Stimulated activated naive CD8-positive, alpha-beta T cell treated with anti-CD3 and anti-CD28 coated beads, Interleukin-15, Interleukin-2, amounts not matched to agents 100 U/mL and 50 U/mL, for 24 hours (primary cell): ENCODE data around the gene THEM4.
"Not testable (repeated sequence)": the region's sequence is repeated elsewhere in the genome, so short reads cannot be mapped to it uniquely, and the experiment has no call there.

ENCODE experiments used
- ATAC-seq: fragments of 150-1000 bp; cut with Tn5 transposase; one replicate; pipeline ENCODE4 v1.10.0; 2021
- DNase-seq: peaks from one replicate; pipeline ENCODE4 v3.0.0; 2021

Gene THEM4

DNA sequence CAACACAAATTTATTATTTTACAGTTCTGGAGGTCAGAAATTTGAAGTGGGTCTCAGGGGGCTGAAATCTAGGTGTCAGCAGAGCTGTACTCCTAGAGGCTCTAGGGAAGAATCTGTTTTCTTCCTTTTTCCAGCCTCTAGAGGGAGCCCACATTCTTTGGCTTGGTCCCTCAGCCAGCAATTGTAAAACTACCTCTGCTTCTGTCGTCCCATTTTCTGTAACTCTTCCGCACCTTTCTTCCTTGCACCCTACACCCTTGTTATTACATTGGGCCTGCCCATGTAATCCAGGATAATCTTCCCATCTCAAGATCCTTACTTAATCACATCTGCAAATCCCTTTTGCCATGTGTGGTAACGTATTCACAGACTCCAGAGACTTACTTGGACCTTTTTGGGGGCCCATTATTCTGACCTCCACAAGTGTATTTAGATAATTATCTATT is 24.8 kb upstream of the THEM4 start:
- DNase-seq = peak; percentile 47

DNA sequence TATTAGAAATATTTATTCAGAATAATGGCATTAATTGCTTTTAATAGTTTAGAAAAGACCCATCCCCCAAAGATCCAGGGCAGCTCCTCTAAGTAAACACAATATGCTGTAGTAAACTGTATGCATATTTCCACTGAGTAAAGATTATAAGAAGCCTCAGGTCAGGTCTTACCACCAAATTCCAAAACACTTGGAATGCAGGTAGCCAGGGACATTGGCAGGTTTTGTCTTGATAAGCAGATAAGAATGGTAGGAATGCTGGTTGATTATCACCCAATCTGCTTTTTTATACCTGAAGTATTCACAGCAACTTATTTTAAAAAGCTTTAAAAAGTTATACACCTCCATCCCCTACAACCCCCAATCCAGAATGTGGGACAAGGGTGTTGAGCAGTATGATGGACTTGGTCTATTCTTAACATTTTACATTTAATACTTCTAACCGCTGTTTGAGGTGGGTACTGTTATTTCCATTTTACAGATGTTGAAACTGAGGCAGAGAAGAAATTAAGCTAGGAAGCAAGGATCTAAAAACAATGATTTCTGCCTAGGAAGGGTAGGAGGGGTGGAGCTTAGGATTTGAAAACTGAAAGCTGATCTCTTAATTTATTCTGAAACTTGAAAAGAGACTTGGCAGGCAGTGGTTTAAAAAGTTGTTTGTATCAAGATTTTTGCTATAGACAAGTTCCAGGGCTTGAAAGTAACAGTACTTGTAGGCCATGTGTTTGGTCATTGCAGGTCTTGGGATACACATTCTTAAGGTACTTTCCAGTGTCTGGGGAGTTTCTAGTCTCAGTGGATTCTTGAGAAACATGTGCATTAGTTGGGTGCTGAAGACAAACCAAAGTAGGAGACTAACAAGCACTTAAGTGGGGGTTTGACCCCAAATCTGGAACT is 15.6 kb upstream of the THEM4 start:
- DNase-seq = no peak
- ATAC-seq = peak; percentile 43

More for the DNA sequence above, 24.8 kb upstream of the THEM4 start:
- peak; percentile 75 for ATAC-seq

DNA sequence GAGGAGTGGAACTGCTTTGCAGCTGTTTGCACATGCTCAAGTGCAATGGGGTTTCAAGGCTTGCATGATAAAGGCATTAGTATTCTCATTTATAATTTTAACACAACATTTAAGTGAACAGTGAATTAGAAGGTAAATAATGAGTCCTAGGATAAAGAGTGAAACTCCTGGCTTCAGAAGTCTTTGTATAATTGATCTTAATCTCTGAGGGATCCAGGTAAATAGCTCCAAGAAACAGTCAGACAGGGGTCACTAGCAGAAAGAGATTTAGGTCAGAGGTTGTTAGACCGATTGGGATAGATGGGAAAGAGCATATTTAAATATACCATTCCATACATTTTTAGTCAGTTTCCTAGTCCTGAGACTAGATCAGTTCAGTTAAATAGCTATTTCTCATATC is 14.1 kb upstream of the THEM4 start:
- ATAC-seq (no peak), DNase-seq (no peak)

DNA sequence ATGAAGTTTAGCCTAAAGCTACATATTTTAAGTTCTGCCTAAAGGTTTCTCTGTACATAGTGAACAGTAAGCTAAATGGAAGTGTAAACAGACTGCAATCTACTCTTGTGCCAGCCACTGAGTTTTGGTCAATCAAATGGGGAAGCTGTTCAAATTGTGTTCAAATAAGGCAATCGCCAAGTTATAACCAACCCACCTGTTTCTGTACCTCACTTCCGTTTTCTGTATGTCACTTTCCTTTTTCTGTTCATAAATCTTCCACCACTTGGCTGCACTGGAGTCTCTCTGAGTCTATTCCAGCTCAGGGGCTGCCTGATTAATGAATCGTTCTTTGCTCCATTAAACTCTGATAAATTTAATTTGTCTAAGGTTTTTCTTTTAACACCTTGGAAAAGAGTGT is 10.8 kb upstream of the THEM4 start:
- DNase-seq (no peak), ATAC-seq (no peak)

DNA sequence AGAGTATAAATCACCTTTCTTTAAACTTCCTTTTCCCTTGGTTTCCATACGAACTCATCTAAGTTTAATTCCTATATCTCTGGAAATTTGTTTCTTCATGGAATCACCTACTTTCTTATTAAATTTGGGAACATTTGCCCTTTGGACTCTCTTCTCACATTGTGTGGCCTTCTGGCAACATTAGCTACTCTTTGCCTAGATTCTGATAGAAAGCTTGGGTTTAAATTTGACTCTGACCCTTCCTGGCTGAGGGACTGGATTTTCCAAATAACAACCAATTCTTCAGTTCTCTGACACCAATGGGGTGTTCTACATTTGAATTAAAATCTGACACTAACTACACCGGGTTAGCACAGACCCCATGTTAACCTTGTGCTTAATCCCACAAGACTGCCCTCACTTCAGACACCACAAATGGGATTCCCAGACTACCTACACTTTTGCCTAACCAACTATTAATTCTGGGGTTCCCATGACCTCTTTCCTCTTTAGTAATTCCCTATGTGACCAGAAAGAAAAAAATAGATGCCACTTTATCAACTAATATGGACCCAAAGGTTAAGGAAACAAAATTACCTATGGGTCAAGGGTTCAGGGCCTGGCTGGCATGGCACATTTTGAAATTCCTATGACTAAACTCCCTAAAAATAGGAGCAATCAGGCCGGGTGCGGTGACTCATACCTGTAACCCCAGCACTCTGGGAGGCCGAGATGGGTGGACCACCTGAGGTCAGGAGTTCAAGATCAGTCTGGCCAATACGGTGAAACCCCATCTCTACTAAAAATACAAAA is 9.7 kb upstream of the THEM4 start:
- DNase-seq (no peak), ATAC-seq (no peak)

DNA sequence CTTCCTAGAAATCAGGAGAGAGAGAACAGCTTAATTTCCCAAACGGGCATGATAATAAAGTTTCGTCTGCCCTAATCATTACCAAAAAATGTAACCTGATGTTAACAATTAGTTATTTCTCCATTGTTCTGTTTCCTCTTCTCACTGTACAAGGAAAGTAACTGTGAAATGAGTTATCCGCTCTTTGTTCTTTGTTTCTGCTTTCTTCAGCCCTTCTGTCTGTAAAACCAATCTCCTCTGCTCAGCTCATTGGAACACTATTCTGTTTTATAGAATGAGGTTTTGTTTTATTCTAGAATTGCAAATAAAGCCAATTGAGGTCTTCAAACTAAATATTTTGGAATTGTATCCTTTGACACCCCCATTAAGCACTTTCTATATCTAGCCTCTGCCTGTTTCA is 8.8 kb upstream of the THEM4 start:
- ATAC-seq (no peak), DNase-seq (no peak)

DNA sequence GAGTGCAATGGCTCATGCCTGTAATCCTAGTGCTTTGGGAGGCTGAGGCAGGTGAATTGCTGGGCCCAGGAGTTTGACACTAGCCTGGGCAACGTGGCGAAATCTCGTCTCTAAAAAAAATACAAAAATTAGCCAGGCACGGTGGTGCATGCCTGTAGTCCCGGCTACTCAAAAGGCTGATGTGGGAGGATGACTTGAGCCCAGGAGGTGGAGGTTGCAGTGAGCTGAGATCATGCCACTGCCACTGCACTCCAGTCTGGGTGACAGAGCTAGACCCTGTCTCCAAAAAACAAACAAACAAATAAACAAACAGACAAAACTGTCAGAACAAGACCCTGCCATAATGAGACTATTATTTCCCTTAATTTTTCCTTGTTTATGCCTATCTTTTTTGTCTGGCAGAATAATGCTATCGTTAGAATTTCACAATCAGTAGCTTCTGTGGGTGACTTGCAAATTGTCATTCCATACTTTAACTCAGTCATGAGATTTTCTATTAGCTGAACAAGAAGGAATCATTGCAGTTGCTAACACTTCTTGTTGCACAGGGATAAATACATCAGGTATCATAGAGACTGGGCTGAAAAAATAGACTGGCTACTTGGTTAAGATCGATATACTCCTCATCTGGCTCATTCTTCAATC is 7.5 kb upstream of the THEM4 start:
- ATAC-seq (no peak), DNase-seq (no peak)

DNA sequence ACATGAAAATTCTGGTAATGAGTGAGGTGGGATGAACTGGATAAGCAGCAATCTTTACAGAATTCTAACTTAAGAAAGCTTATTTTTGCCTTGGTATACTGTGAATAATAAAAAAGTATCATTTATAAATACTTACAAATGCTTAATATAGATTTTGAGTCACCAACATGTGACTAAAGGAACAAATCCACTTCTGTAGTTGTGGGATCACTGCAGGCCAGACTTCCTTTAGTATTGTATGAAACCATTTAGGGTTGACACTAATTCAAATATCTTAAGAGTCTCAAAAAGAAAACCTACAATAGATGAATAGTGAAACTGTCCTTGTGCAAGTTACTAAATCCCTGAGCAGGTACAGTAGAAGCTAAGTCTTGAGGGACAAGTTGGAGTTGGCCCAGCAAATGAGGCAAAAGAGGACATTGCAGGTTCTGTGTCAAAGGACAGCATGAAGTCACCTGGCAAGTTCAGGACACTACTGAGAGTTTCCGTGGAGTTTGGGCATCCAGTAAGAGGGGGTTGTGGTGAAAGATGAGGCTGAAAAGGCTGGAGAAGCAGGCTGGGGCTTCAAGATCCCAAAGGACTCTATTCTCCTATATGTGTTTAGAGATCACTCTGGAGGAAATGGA is 5.9 kb upstream of the THEM4 start:
- ATAC-seq = no peak

DNA sequence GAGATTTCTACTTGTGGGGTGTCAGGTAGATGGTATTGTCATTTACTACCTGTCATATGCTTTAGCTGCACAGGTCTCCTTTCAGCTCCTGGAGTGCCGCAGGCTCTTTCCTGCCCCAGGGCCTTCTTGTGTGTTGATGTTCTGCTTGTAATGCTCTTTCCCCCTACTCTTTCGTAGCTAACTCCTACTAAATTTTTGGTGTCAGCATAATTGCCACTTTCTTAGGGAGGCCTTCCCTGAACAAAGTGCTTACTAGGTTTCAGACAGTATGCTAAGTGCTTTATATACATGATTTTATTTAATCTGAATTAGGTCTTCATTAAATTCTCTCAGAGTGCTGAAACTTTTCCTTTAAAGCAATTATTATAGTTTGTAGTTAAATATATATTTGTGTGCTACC is 4.8 kb upstream of the THEM4 start:
- ATAC-seq (no peak), DNase-seq (no peak)

More for the DNA sequence above, 5.9 kb upstream of the THEM4 start:
- DNase-seq = no peak

DNA sequence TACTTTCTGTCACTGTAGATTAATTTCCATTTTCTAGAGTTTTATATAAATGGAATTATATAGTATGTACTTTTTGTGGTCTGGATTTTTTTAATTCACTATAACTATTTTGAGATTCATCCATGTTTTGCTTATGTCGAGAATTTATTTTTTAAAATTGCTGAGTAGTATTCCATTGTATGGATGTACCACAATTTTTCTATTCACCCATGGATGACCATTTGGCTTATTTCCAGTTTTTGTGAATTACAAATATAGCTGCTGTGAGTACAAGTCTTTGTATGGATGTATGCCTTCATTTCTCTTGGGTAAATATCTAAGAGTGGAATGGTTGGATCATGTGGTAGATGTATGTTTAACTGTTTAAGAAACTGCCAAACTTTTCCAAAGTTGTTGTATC is 3.7 kb upstream of the THEM4 start:
- DNase-seq = no peak
- ATAC-seq = no peak

DNA sequence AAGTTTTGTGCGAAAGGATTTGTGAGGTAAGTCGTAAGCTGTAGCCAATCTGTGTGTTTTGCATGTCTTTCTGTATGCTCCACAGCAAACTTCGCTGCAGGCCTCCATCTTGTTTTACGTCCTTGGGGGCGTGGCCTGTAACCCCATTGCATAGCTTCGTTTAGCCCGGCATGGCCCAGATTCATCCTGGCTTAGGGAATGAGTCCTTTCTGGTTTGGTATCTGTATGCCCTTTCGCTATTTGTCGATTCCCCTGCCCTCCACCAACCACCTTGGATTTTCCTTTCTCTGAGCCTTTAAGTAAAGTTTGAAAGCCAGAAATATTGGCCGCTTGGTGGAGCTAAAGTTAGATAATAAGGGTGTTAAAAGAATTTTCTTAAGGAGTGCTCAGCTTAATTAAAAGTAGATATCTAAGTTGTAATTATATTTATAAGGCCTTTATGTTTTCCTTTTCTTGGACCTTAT is 1.1 kb downstream of the THEM4 start:
- DNase-seq (peak; percentile 36), ATAC-seq (no peak)

DNA sequence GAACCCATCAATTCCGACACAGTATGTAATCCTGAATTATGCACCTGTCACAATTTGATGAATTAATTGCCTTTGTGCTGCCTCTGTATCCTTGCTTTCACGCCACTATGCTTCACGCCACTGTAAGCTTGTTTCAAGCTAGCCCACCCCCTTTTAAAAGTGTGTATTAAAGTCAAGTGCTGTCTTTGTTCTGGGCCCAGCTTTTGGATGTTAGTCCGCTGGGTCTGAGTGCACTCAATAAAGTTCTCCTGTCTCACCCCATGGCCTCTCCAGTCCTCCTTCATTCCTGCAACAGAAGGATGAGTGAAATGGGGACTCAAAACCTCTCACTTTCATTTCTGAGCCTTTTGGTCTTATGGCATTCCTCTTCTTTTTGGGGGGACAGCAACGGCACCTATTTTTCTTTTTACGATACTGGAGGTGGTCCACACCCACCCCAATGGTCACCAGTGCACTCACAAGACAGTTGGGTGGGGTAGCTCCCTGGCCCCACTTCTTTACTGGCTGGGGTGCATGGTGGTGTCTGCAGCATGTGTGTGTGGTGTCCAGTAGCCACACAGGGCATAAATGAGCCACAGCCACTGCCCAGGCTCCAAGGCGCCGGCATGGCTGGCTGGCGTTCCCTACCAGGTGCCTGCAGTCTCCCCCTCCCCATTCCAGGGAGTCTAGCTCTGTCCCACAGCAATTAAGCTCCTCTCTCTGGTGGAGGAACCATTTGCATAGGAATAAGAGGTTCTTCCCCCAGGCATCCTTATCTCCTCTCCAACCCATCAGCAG is 1.8 kb downstream of the THEM4 start:
- no peak for DNase-seq
- no peak for ATAC-seq

DNA sequence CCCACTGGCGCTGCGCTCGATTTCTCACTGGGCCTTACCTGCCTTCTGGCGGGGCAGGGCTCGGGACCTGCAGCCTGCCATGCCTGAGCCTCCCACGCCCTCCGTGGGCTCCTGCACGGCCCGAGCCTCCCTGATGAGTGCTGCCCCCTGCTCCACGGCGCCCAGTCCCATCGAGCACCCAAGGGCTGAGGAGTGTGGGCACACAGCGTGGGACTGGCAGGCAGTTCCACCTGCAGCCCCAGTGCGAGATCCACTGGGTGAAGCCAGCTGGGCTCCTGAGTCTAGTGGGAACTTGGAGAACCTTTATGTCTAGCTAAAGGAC is 3.0 kb downstream of the THEM4 start:
- DNase-seq, ATAC-seq: not testable (repeated sequence)

DNA sequence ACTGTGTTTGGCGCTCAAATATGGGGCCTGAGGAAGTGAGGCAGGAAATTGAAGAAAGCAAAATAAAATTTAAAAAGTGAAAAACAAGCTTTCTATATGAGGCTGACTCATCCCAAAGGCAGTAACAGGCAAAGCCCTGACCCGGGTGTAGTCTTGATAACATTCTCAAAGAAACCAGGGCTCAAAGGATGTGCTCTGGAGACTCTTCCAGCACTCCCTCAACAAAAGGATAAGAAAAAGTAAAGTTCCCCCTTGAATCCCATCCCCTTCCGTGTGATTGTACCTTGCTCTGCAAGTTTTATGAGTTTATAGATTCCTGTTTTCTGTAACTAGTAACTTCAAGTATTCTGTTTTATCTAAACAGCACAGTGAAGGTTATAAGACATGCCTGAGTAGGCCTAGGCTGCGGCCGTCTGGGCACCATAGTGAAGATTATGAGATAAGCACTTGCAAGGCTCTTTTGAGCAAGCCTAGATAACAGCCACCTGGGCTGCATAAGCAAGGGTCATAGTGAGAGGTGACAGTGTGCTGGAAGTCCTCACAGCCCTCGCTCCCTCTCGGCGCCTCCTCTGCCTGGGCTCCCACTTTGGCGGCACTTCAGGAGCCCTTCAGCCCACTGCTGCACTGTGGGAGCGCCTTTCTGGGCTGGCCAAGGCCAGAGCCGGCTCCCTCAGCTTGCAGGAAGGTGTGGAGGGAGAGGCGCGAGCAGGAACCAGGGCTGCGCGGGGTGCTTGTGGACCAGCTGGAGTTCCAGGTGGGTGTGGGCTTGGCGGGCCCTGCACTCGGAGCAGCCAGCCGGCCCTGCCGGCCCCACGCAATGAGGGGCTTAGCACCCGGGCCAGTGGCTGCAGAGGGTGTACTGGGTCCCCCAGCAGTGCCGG is 3.6 kb downstream of the THEM4 start:
- DNase-seq, ATAC-seq: not testable (repeated sequence)

DNA sequence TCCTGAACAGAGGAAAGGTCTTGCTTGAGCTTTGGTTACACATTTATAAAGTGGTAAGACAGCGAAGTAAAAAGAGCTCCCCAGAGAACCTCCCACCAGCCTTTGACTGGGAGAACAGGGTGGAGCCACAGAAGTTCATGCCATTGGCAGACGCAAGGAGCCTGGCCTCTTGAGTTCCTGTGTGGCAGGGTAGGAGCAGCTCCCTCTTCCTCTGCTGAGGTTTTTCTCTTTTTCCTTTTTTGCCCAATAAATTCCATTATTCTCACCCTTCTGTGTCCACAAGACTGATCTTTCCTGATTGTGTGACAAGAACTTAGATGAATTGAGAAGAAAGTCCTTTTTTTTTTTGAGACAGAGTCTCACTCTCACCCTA is 4.3 kb downstream of the THEM4 start:
- DNase-seq (peak; percentile 66), ATAC-seq (peak; percentile 55)

DNA sequence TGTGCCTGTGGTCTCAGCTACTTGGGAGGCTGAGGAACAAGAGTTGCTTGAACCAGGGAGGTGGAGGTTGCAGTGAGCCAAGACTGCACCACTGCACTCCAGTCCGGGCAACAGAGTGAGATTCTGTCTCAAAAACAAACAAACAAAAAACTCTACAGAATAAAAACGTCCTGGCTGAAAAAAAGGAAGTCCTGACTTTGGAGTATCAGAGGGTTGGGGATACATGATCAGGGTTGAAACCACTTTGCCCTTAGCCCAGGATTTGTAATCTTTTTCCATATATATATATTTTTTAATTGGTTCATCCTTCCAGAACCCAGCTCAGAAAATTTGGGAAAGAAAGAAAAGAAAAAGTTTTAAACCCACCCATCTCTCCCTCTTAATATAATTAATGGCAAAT is 6.5 kb downstream of the THEM4 start:
- ATAC-seq = no peak

DNA sequence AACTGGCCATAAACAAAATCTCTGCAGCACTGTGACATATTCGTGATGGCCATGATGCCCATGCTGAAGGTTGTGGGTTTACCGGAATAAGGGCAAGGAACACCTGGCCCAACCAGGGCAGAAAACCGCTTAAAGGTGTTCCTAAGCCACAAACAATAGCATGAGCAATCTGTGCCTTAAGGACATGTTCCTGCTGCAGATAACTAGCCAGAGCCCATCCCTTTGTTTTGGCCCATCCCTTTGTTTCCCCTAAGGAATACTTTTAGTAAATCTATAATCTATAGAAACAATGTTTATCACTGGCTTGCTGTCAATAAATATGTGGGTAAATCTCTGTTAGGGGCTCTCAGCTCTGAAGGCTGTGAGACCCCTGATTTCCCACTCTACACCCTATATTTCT is 8.5 kb downstream of the THEM4 start:
- DNase-seq, ATAC-seq: not testable (repeated sequence)

More for the DNA sequence above, 6.5 kb downstream of the THEM4 start:
- no peak for DNase-seq

DNA sequence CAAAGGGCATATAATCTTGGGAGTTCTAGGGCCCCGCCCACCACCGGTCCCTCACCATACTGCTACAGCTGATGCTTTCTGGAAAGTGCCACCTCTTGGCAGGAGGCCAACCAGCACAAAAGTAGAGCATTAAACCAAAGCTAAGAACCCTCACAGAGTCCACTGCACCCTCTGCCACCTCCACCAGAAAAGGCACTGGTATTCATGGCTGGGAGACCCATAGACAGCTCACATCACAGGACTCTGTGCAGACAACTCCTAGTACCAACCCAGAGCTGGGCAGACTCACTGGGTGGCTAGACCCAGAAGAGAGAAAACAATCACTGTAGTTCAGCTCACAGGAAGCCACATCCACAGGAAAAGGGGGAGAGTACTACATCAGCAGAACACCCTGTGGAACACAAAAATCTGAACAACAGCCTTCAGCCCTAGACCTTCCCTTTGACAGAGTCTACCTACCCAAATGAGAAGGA is 10.8 kb downstream of the THEM4 start:
- ATAC-seq (peak; percentile 57), DNase-seq (no peak)

DNA sequence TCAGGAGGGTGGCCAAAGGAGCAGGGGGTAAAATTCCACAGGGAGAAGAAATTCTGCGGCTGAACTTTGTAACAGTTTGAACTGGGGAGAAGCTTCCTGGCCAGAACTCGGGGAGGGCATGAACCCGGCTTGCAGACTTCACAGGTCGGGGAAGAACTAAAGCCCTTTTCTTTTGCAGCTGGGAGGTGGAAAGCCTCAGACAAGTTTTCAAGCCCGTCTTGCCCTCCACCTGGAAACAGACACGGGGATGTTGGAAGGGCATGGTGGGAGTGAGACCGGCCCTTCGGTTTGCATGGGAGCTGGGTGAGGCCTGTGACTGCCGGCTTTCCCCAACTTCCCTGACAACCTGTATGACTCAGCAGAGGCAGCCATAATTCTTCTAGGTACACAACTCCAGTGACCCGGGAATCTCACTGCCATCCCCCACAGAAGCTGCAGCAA is 11.3 kb downstream of the THEM4 start:
- ATAC-seq (no peak), DNase-seq (no peak)
